ENCODE measurements around the gene DCC. TPM values are rescaled to one million over a fixed set of nuclear protein-coding genes. Genes with fewer than 3 reads are reported as not detected.

Gene DCC
- total RNA-seq, 2 experiments from 2014 or later = not detected

DNA sequence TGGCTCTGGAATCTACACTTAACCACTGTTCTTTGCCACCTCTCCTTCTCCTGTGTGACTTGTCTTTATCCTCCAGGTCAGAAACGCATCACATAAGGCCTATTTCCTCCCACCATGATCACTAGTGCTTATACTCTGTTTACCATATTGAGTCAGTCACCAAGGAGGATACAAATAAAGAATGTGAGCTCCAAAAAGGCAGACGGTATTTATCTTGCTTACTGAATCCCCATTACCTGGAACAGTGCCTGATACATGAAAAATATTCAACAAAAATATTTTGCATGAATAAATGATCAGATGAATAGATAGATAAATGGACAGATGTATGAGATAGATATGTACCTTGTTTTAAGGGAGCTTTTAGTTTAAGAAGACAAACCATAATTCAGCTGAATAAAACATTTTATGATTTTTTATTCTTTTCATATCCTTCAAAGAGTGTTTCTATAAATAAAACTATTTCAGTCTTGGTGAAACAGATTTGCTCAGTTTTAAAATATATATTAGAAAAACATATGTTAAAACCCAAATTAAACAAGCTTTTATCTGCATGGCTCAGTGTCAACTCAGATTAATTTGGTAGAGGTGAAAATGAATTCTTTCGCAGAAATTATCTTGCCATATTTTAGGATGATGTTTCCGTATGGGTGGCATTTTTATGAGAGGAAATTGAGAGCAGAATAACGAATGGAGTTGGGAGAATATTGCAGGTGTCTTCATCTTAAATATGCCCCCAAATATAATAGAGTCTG lies 799.9 kb downstream of the DCC start:
- ATAC-seq (ENCODE audit: poor library complexity) (no peak), DNase-seq (no peak)
- no peaks in the 10 kb centered on the region for H3K27me3 Mint-ChIP-seq
- no peaks in the 10 kb centered on the region for H3K36me3 Mint-ChIP-seq (ENCODE audit: low read depth)
- TF ChIP-seq, protein P1, sequence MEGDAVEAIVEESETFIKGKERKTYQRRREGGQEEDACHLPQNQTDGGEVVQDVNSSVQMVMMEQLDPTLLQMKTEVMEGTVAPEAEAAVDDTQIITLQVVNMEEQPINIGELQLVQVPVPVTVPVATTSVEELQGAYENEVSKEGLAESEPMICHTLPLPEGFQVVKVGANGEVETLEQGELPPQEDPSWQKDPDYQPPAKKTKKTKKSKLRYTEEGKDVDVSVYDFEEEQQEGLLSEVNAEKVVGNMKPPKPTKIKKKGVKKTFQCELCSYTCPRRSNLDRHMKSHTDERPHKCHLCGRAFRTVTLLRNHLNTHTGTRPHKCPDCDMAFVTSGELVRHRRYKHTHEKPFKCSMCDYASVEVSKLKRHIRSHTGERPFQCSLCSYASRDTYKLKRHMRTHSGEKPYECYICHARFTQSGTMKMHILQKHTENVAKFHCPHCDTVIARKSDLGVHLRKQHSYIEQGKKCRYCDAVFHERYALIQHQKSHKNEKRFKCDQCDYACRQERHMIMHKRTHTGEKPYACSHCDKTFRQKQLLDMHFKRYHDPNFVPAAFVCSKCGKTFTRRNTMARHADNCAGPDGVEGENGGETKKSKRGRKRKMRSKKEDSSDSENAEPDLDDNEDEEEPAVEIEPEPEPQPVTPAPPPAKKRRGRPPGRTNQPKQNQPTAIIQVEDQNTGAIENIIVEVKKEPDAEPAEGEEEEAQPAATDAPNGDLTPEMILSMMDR (IDR thresholded peaks at IDR 0.05) = no peak
- H3K9me3 ChIP-seq (ENCODE audit: control insufficient read depth in 1 of 2, insufficient read depth in 1 of 2, low read length in 2 of 2) = peaks cover 0 to under 1% of the 10 kb centered on the region in 2 experiments
- H3K4me1 ChIP-seq (ENCODE audit: insufficient read depth, low read length) = no peaks in the 10 kb centered on the region
- no peak overlapping the region for H3K27ac Mint-ChIP-seq
- intact Hi-C loops (cut with DNase I, micrococcal nuclease) = no loop called here
- H3K4me1 Mint-ChIP-seq (ENCODE audit: low read depth) = no peaks in the 10 kb centered on the region
- no peak overlapping the region for H3K27ac ChIP-seq (ENCODE audit: low read depth in 1 of 2, low read length in 2 of 2)
- ChIA-PET CTCF (no interaction called here), POLR2A (no interaction called here)
- H3K4me3 ChIP-seq (ENCODE audit: low read length) = no peak overlapping the region
- H3K9me3 Mint-ChIP-seq = peaks cover 2% of the 10 kb centered on the region
- H3K27me3 ChIP-seq (ENCODE audit: control insufficient read depth in 1 of 2, insufficient read depth in 2 of 2, low read length in 2 of 2) = no peaks in the 10 kb centered on the region
- H3K4me3 Mint-ChIP-seq = no peak overlapping the region
- H3K36me3 ChIP-seq (ENCODE audit: insufficient read depth, low read length) = no peaks in the 10 kb centered on the region

DNA sequence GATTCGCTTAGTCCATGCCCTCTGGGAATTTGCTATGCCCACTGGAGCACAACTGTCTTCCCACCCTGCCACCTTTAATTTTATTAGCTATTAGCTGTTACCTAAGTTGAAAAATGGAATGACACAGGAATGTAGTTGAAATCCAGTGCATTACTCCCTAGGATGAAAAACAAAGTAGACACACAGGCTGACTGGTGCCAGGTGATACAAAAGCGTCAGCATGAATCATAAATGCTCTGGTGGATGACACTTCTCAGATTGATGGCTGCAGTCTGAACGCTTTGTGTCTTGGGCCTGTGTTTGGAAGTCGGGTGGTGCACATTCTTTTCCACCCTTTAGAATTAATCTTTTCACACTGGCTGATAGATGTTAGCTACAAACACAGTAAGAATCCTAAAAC lies 802.0 kb downstream of the DCC start:
- H3K4me1 ChIP-seq (ENCODE audit: insufficient read depth, low read length) = no peaks in the 10 kb centered on the region
- DNase-seq = no peak
- Mint-ChIP-seq H3K4me3 (no peak overlapping the region), H3K9me3 (peaks cover 2% of the 10 kb centered on the region), H3K27me3 (no peaks in the 10 kb centered on the region), H3K36me3 (ENCODE audit: low read depth) (no peaks in the 10 kb centered on the region), H3K27ac (no peak overlapping the region), H3K4me1 (ENCODE audit: low read depth) (no peaks in the 10 kb centered on the region)
- H3K27ac ChIP-seq (ENCODE audit: low read depth in 1 of 2, low read length in 2 of 2) = no peak overlapping the region
- ChIA-PET POLR2A (no interaction called here), CTCF (no interaction called here)
- H3K4me3 ChIP-seq (ENCODE audit: low read length) = no peak overlapping the region
- intact Hi-C loops (cut with DNase I, micrococcal nuclease) = no loop called here
- H3K27me3 ChIP-seq (ENCODE audit: control insufficient read depth in 1 of 2, insufficient read depth in 2 of 2, low read length in 2 of 2) = no peaks in the 10 kb centered on the region
- H3K36me3 ChIP-seq (ENCODE audit: insufficient read depth, low read length) = no peaks in the 10 kb centered on the region
- TF ChIP-seq, protein P1 (IDR thresholded peaks at IDR 0.05) = no peak
- no peak for ATAC-seq (ENCODE audit: poor library complexity)
- peaks cover 0 to 5% of the 10 kb centered on the region in 2 experiments for H3K9me3 ChIP-seq (ENCODE audit: control insufficient read depth in 1 of 2, insufficient read depth in 1 of 2, low read length in 2 of 2)

DNA sequence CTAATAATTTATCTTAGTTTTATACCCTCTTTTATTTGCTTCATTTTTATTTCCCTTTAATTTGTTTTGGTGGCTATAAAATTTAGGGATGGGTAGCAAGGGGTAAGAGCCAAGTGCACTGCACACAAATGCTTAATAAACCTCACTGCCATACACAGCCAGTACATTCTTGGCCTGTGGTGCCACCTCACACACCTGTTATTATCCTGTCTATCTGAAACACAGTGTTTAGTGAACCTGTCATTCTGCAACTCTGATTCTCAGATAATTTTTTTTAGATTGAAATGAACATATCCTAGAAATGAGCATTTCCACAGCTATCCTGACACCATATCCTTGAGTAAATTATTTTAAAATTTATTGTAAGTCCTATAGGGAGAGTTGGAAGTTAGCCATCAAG lies 807.5 kb downstream of the DCC start:
- no peak overlapping the region for H3K27ac Mint-ChIP-seq
- ATAC-seq (ENCODE audit: poor library complexity) = no peak
- peaks cover 4% of the 10 kb centered on the region for H3K9me3 Mint-ChIP-seq
- no peaks in the 10 kb centered on the region for H3K4me1 ChIP-seq (ENCODE audit: insufficient read depth, low read length)
- TF ChIP-seq, protein P1 (IDR thresholded peaks at IDR 0.05) = no peak
- no peaks in the 10 kb centered on the region for H3K36me3 ChIP-seq (ENCODE audit: insufficient read depth, low read length)
- H3K27me3 ChIP-seq (ENCODE audit: control insufficient read depth in 1 of 2, insufficient read depth in 2 of 2, low read length in 2 of 2) = no peaks in the 10 kb centered on the region
- ChIA-PET CTCF (no interaction called here), POLR2A (no interaction called here)
- H3K4me3 ChIP-seq (ENCODE audit: low read length) = no peak overlapping the region
- H3K4me1 Mint-ChIP-seq (ENCODE audit: low read depth) = no peaks in the 10 kb centered on the region
- H3K9me3 ChIP-seq (ENCODE audit: control insufficient read depth in 1 of 2, insufficient read depth in 1 of 2, low read length in 2 of 2) = peaks cover 3 to 5% of the 10 kb centered on the region in 2 experiments
- no peak for DNase-seq
- H3K36me3 Mint-ChIP-seq (ENCODE audit: low read depth) = no peaks in the 10 kb centered on the region
- H3K27ac ChIP-seq (ENCODE audit: low read depth in 1 of 2, low read length in 2 of 2) = no peak overlapping the region
- intact Hi-C loops (cut with DNase I, micrococcal nuclease) = no loop called here
- no peak overlapping the region for H3K4me3 Mint-ChIP-seq
- H3K27me3 Mint-ChIP-seq = no peaks in the 10 kb centered on the region
